ENCODE results near the gene NLRC5. TPM values are rescaled to one million over a fixed set of nuclear protein-coding genes. Genes with fewer than 3 reads are reported as not detected.

Gene NLRC5
- total RNA-seq, 1 donor from 2014 or later, result 47.5 TPM

GRCh38 chr16:57013902-57014301, 24.5 kb downstream of the NLRC5 start:
- Histone ChIP-seq H3K27me3 (ENCODE audit: low read depth) (no peaks in the 10 kb centered on the region), H3K4me3 (no peak overlapping the region), H3K4me1 (peaks cover 16% of the 10 kb centered on the region), H3K36me3 (peaks cover 8% of the 10 kb centered on the region), H3K27ac (peak overlapping the region; percentile 42), H3K9me3 (no peaks in the 10 kb centered on the region)
- ATAC-seq (no peak), DNase-seq (no peak)
- TF ChIP-seq CTCF (IDR thresholded peaks at IDR 0.05), result no peak
- intact Hi-C loops (cut with DNase I), result no loop called here

GRCh38 chr16:57016301-57016700, 26.9 kb downstream of the NLRC5 start:
- Histone ChIP-seq H3K4me3 (no peak overlapping the region), H3K27ac (no peak overlapping the region), H3K27me3 (ENCODE audit: low read depth) (no peaks in the 10 kb centered on the region), H3K36me3 (peaks cover 24% of the 10 kb centered on the region), H3K9me3 (no peaks in the 10 kb centered on the region), H3K4me1 (peaks cover 13% of the 10 kb centered on the region)
- ATAC-seq, result no peak
- no peak for DNase-seq
- no peak for TF ChIP-seq CTCF (IDR thresholded peaks at IDR 0.05)
- intact Hi-C loops (cut with DNase I), result no loop called here

- Histone ChIP-seq H3K36me3 (peaks cover 29% of the 10 kb centered on the region), H3K27me3 (ENCODE audit: low read depth) (no peaks in the 10 kb centered on the region), H3K4me3 (no peak overlapping the region), H3K4me1 (peaks cover 13% of the 10 kb centered on the region), H3K9me3 (no peaks in the 10 kb centered on the region), H3K27ac (no peak overlapping the region)
- DNase-seq (no peak), ATAC-seq (no peak)
- intact Hi-C loops (cut with DNase I), result no loop called here
- no peak for TF ChIP-seq CTCF (IDR thresholded peaks at IDR 0.05)
Observed at GRCh38 chr16:57016831-57017230, 27.5 kb downstream of the NLRC5 start.

- ATAC-seq, result no peak
- Histone ChIP-seq H3K4me3 (no peak overlapping the region), H3K27ac (no peak overlapping the region), H3K27me3 (ENCODE audit: low read depth) (no peaks in the 10 kb centered on the region), H3K36me3 (peaks cover 33% of the 10 kb centered on the region), H3K9me3 (no peaks in the 10 kb centered on the region), H3K4me1 (peaks cover 13% of the 10 kb centered on the region)
- no peak for DNase-seq
- intact Hi-C loops (cut with DNase I), result no loop called here
- no peak for TF ChIP-seq CTCF (IDR thresholded peaks at IDR 0.05)
Observed at GRCh38 chr16:57017251-57017650, 27.9 kb downstream of the NLRC5 start.

GRCh38 chr16:57019746-57020145, 30.4 kb downstream of the NLRC5 start:
- Histone ChIP-seq H3K27me3 (ENCODE audit: low read depth) (no peaks in the 10 kb centered on the region), H3K4me1 (no peaks in the 10 kb centered on the region), H3K27ac (no peak overlapping the region), H3K4me3 (no peak overlapping the region), H3K36me3 (peaks cover 46% of the 10 kb centered on the region), H3K9me3 (no peaks in the 10 kb centered on the region)
- ATAC-seq (no peak), DNase-seq (no peak)
- intact Hi-C loops (cut with DNase I), result no loop called here
- TF ChIP-seq CTCF (IDR thresholded peaks at IDR 0.05), result no peak

- no peak overlapping the region for H3K4me3 ChIP-seq
- intact Hi-C loops (cut with DNase I), result no loop called here
- peaks cover 46% of the 10 kb centered on the region for H3K36me3 ChIP-seq
- no peak for TF ChIP-seq CTCF (IDR thresholded peaks at IDR 0.05)
- no peak for ATAC-seq
- H3K4me1 ChIP-seq, result no peaks in the 10 kb centered on the region
- no peaks in the 10 kb centered on the region for H3K9me3 ChIP-seq
- no peaks in the 10 kb centered on the region for H3K27me3 ChIP-seq (ENCODE audit: low read depth)
- H3K27ac ChIP-seq, result no peak overlapping the region
- DNase-seq, result no peak
Observed at GRCh38 chr16:57020651-57021050, 31.3 kb downstream of the NLRC5 start.

Measured in lower lobe of right lung (tissue), 2 donors.